GM12873 (cell line): ENCODE data around the gene ABHD12.

Source experiments
- TF ChIP-seq, protein P1 (sequence below): IDR thresholded peaks from 2 replicates; pipeline ENCODE4 v1.5.1; 2012; ENCODE audit warnings: low read depth, mild to moderate bottlenecking, moderate library complexity, low read length, control low read depth; ENCODE audit not compliant: insufficient read depth; ENCODE audit errors: missing control alignments

The ABHD12 gene

GRCh38 chr20:25253606-25254275 lies 136.9 kb downstream of the ABHD12 start:
- TF ChIP-seq, protein P1, sequence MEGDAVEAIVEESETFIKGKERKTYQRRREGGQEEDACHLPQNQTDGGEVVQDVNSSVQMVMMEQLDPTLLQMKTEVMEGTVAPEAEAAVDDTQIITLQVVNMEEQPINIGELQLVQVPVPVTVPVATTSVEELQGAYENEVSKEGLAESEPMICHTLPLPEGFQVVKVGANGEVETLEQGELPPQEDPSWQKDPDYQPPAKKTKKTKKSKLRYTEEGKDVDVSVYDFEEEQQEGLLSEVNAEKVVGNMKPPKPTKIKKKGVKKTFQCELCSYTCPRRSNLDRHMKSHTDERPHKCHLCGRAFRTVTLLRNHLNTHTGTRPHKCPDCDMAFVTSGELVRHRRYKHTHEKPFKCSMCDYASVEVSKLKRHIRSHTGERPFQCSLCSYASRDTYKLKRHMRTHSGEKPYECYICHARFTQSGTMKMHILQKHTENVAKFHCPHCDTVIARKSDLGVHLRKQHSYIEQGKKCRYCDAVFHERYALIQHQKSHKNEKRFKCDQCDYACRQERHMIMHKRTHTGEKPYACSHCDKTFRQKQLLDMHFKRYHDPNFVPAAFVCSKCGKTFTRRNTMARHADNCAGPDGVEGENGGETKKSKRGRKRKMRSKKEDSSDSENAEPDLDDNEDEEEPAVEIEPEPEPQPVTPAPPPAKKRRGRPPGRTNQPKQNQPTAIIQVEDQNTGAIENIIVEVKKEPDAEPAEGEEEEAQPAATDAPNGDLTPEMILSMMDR, result no peak

DNA sequence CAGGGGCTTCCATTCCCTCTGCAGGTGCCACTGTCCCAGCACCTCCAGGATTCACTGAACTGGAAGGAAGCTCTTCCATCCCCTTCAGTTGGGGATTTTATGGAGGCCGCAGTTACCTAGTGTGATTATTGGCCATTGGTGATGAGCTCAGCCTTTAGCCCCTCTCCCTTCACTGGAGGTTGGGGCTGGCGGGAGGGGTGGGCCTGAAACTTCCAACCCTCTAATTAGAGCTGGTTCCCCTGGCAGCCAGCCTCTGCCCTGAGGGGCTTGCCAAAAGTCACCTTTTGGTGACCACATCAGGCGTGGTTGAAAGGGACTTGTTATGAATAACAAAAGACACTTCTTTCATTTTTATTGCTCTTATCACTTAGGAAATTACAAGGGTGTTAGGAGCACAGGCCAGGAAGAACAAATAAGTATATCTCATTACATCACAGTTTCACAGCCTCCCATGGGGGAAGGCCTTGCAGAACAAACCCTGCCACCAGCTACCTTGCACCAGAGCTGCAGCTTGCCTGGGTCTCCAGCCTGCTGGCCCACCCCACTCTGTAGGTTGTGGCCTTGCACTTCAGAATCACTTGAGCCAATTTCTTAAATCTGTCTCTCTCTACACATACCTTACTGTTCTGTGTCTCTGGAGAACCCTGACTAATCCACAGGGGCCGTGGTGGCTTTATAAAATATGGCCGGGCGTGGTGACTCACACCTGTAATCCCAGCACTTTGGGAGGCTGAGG lies 137.8 kb downstream of the ABHD12 start:
- TF ChIP-seq, protein P1, result no peak

DNA sequence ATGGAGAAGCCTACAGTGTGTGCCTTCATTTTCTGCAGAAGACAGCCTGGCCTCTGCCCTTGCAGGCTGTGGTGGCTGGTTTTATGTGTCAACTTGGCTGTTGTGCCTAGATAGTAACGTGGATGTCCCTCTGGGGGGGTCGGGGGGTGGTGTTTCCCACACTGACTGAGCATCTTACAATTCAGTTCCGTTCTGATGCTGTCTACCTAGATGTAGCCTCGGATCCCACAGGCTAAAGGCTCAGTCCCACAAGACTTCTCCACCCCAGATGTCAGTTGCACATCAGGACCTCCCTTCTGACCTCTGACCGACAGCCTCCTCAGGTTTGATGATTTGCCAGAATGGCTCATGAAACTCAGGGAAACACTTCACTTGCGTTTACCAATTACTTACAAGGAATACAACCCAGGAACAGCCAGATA lies 138.4 kb downstream of the ABHD12 start:
- TF ChIP-seq, protein P1, result no peak

DNA sequence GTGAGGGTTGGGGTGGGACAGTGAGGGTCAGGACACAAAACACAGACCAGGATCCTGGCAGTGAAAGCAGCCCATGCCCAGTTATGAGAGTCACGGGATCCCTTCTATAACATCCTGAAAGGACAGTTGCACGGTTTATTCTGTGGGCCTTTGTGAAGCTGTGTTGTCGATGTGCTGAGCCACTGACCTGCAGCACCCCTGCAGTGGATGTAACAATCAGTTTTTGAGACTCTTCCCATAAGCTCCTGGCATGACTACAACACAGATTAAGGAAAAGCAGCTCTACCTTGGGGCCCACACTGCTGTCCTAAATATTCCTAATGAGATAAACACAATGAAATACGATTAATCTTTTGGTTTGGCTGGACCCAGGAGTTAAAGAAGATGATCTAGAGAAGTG lies 139.1 kb downstream of the ABHD12 start:
- TF ChIP-seq, protein P1, result no peak

GRCh38 chr20:25251019-25251418 lies 139.6 kb downstream of the ABHD12 start:
- TF ChIP-seq, protein P1, result no peak

GRCh38 chr20:25250508-25250907 lies 140.1 kb downstream of the ABHD12 start:
- TF ChIP-seq, protein P1, result no peak
